ENCODE measurements around the gene C10orf67.

DNA sequence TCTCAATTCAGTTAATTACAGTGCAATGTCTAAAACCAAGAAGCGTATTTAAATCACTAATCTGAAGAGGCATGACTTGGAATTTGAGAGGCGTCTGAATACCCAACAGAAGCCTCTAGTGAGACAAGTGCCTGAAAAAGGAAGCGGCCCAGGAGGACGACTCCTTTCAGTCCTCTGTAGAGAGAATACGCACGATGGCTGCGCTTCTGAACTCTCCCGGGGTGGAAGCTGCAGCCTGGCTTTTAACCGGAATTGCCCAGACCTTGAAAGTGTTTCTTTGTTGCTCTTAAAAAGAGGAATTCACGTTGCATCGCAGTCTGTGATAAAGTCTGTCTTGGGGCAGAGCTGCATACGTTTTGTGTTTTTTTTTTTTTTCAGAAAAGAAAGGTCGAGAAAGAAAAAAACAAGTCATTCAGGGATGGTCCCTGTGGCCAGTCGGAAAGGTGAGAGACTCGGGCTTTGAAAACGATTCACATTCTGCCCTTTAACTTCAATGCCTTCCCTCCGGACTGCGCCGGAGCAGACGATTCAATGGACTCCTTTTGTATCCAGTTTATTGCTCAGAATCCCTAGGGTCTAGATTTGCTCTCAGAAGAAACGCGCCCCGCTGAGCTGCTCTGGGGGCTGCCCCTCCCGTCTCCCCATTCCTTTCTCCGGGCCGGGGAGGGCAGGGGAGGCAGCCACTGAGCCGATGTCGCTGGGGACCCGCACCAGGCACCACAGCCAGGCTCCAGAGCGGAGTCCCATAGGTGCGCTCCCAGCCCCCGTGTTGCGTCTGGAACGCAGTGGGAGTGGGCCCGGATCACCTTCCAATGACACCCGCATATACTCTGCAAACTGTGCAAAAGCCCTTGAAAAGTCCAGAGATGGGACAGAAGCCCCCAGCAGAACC is 153.5 kb downstream of the C10orf67 start:
- TF ChIP-seq POLR2A (IDR thresholded peaks at IDR 0.05; ENCODE audit: low read length) (no peak), GATA1 (IDR thresholded peaks at IDR 0.05; ENCODE audit: low read depth, low read length) (no peak)
